ENCODE data around the gene LZTS2.

LZTS2 gene

GRCh38 chr10:101014966-101015581 is 15.5 kb downstream of the LZTS2 start:
- no peak for DNase-seq

- no peak for DNase-seq
Measured at GRCh38 chr10:101015582-101015973, 16.0 kb downstream of the LZTS2 start.

GRCh38 chr10:101016814-101017213 is 17.2 kb downstream of the LZTS2 start:
- no peak for DNase-seq

- no peak for DNase-seq
Measured at GRCh38 chr10:101018118-101018599, 18.6 kb downstream of the LZTS2 start.

- DNase-seq, result peak; percentile 46
Measured at GRCh38 chr10:101018600-101019439, 19.2 kb downstream of the LZTS2 start.

GRCh38 chr10:101019440-101019703 is 19.8 kb downstream of the LZTS2 start:
- no peak for DNase-seq

- no peak for DNase-seq
Measured at GRCh38 chr10:101020427-101021075, 20.9 kb downstream of the LZTS2 start.

- no peak for DNase-seq
Measured at GRCh38 chr10:101021239-101021638, 21.6 kb downstream of the LZTS2 start.

- DNase-seq, result no peak
Measured at GRCh38 chr10:101021692-101022251, 22.2 kb downstream of the LZTS2 start.

GRCh38 chr10:101022967-101023705 is 23.5 kb downstream of the LZTS2 start:
- no peak for DNase-seq

- no peak for DNase-seq
Measured at GRCh38 chr10:101027106-101027720, 27.6 kb downstream of the LZTS2 start.

GRCh38 chr10:101028446-101029337 is 29.1 kb downstream of the LZTS2 start:
- no peak for DNase-seq

- no peak for DNase-seq
Measured at GRCh38 chr10:101029520-101030295, 30.1 kb downstream of the LZTS2 start.

GRCh38 chr10:101030496-101031127 is 31.0 kb downstream of the LZTS2 start:
- no peak for DNase-seq

GRCh38 chr10:101031128-101031795 is 31.7 kb downstream of the LZTS2 start, which contains the start of the genes PDZD7 and SFXN3:
TSS of gene PDZD7 (minus strand) at chr10:101031129. CDS start at chr10:101030219, 910 bp downstream.
TSS of gene SFXN3 (plus strand) at chr10:101031234. CDS start at chr10:101034695, 3,461 bp downstream.
- peak; percentile 71 for DNase-seq

GRCh38 chr10:101031796-101032636 is 32.4 kb downstream of the LZTS2 start:
- no peak for DNase-seq

GRCh38 chr10:101032637-101033224 is 33.1 kb downstream of the LZTS2 start:
- DNase-seq, result no peak

GRCh38 chr10:101033276-101033675 is 33.7 kb downstream of the LZTS2 start:
- DNase-seq, result no peak

Data from DMS153 (cell line).